Measurements from ENCODE around the gene KCNJ18.
"Not testable (repeated sequence)": the region's sequence is repeated elsewhere in the genome, so short reads cannot be mapped to it uniquely, and the experiment has no call there.

Gene KCNJ18

DNA sequence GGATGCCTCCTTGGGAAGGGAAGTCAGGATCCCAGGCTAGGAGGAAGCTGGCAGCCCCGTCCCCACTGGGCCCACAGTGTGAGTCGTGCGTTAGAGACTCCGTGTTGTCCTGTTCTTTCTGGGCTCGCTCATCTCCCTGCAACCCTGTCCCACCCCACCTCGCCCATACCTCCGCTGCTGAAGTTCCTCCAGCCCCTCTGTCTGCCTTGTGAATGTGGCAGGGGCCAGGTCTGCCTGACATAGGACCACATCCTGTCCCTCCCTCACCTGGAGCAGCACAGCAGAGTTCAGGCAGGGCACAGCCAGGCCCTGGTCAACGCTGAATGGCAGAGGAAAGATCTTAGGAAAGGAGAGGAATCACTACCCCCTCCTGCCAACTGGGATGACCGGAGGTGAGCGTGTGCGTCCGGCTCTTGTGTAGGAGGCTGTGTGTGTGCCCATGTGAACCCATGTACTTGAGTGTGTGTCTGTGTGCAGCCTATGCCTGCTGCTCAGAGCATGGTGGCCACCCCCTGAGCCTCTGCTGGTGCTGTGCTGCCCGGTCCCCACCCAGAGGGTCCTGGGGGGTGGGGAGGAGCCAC is 12.8 kb downstream of the KCNJ18 start:
- no peak for DNase-seq

DNA sequence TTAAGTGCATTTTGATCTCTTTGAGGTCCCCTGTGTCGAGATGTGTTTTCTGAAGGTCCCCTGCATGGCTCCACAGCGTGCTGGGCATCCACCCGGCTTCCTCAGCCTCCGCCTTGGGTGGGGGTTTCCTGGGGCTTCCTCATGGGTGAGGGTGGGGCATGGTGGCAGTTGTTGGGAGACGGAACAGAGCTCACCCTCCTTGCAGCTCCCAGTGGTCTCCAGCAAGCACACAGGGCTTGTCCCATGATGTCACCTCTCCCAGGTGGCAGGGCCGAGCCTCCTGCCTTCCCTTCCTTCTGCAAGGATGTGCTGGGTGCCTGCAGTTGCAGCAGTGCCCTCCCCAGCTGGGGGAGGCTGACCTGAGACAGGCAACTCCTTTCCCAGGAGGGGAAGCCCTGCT is 13.4 kb downstream of the KCNJ18 start:
- DNase-seq, result not testable (repeated sequence)

DNA sequence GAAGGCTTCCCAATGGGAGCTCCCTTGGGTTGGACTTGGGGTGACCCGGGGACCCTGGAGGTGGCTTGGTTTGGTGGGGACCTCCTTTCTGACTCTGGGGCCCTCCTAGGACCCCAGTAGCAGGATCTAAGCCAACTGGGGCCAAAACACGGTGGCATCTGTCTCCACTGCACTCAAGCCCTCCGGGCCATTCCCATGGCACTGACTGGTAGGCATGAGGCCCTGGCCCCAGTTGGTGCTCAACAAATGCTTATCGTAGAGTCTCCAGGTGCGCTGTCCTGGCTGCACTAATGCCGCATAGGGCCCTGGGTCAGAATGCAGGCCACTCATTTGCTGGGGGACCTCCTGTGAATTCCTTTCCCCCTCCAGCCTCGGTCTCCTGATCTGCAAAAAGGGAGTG is 14.2 kb downstream of the KCNJ18 start:
- DNase-seq, result not testable (repeated sequence)

DNA sequence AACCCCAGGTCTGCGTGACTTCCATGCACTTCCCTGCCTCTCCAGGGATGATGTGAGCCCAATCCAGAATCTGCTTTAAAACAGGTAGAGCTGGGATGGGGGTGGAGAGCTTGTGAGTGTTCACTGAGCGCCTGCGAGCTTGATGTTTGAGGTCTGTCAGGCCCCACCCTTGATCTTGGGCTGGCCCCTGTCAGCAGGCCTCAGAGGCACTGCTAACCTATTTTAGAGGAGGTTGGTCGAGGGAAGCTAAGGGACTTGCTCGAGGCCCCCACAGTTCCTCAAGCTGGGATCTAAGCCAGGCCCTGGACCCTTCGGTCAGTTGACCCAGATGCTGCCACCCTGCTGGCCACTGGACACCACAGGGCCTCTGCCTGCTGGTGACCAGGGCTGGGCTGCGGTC is 14.8 kb downstream of the KCNJ18 start:
- DNase-seq, result not testable (repeated sequence)

DNA sequence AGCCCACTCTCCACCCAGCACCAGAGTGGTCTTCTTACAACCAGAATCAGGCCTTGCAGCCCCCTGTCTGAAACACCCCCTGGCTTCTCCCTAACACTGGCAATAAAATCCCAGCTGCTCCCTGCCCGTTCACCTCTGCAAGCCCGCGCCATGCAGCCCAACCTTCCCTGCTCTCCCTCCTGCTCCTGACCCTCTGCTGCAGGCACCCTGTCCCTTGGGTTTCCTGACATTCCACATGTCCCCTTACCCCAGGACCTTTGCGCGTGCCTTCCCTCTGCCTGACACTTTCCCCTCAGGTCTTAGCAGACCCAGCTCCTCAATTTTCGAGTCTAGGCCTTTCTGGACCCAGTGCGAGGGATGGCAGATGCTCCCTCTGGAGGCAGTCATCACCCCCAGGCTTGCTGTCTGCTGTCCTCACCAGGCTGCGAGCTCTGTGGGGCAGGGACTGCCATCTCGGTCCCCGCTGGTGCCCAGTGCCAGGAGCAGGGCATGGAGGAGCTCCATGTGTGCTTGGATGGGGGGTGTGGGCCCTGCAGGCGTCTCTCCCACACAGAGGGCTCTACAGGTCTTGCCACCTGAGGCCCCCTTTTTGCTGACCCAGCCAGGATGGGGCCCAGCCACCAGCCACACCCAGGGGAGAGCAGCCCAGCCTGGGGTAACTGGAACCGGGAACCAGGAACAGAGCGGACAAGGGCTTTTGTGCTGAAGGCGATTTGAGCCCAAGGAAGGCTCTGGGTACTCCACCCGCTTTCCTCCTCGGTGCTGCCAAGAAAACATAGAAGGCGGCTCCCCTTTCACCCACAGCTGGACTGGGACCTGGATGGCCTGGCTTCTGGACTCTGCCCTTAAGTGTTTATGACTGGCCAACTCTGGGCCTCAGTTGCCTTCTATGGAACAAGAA is 15.6 kb downstream of the KCNJ18 start:
- not testable (repeated sequence) for DNase-seq

DNA sequence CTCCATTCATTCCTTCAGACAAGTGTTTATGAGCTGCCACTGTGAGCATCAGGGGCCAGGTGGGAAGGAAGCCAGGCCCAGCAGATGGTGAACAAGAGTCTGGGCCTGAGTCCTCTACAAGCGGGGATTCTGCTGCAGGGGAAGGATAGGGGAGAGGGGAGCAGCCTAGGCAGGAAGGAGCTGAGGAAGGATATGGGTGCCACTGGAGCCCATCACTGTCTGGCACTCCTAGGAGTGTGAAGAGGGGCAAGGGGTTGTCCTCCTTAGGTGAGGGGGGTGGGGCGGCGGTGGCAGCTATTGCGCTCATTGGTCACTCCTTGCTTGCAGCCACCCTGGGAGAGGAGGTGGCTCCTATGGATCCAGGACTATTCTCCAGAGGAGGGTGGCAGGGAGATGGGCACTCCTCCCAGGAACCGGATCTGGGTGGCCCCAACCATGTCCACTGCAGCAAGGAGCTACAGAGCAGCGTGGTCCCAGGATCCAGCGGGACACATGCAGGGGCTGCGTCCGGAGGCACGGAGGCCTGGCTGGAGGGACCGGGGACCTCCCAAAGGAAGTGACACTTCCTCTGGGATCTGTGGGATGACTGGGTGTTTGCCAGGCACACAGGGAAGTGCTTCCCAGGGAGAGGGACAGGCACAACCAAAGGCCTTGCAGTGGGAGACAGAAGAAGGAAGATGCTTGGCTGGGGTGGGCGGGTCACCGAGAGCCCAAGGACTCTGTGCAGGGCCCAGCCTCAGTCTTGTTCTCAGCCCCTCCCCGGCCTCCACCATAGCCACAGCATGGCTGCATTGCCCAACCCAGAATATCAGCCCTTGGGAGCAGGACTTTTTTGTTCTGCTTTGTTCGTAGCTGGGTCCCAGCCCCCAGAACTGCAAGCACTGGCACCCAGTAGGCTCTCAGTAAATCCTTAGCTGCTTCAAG is 16.6 kb downstream of the KCNJ18 start:
- not testable (repeated sequence) for DNase-seq

DNA sequence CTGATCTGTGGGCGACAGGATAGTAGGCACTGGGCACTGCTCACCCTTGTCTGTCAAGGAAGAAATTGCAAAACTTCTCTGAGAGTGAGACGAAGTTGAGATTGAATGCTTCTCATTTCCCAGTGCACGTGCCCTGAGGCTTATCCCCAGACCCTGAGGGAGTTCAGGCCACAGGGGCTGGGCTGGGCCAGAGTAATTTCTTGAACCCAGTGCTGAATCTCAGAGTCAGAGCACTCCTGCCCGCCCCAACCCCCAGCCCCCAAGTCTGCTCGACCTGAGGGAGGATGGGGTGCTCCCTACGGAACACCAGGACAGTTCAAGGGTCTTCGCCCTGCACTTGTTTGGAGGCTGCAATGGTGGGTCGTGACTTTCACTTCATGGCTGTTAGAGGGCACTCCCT is 17.7 kb downstream of the KCNJ18 start:
- DNase-seq, result not testable (repeated sequence)

DNA sequence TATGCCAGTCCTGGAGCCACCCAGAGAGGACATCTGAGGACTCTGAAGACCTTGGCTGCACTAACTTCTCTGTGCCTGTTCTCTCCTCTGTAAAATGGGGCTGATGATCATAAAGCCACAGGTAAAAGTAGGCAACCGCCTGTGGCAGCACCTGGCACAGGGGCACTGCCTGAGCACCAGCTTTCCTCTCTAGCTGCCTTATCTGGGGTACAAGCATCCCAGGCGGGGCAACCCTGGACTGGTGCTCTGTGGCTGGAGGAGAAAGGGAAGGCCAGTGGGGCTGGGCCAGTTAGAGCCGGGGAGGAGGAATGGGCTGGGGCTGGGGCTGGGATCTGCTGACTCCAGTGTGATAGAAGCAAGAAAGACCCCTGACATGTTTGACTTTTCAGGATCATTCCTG is 18.2 kb downstream of the KCNJ18 start:
- not testable (repeated sequence) for DNase-seq

DNA sequence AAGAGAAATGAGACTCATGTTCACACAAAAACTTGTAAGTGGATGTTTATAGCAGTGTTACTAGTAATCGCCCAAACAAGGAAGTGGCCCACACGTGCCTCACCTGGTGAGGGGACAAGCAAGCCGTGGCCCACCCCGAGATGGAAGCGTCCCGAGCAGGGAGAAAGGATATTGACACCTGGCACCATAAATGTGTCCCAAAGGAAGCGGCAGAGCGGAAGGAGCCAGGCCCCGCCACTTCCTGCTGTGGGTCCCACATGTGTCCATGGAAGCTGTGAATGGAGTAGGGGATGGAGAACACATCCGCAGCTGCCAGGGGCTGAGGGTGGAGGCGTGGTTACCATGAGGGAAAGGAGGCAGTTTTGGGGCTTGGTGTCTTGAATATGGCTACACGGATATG is 18.9 kb downstream of the KCNJ18 start:
- DNase-seq, result no peak

DNA sequence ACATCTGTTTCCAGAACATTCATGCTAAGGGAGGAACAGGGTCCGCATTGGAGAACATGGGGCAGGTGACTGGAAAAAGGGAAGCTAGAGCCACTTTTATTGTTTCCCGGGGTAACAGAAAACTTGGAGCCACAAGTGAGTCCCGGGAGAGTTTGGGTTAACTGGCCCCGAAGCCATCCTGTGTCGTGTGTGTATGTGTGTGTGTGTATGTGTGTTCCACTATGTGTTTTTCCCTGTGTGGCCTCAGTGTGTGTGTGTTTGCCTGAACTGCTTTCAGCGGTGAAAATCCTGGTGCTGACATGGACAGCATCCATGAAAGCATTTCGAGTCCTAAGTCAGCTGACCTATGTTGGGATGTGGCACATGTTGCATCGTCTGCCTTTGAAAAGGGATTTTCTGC is 20.7 kb downstream of the KCNJ18 start:
- DNase-seq, result not testable (repeated sequence)

DNA sequence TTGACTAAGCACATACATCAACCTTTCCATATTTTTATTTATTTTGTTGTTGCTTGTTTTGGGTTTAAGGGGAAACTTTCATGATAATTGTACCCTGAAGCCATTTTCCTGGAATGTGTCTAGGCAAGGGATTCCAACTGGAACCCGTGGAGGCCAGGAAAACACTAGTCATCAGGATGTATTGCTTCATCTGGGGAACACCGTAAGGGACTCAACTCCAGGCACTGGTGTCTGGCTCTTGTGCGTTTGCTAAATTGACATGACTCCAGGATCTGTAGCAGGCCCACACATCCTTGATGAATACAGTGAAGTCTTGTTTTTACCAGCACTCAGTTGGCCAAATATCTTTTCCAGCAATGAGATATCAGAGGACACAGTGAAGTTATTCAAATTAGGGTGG is 21.3 kb downstream of the KCNJ18 start:
- DNase-seq, result not testable (repeated sequence)

DNA sequence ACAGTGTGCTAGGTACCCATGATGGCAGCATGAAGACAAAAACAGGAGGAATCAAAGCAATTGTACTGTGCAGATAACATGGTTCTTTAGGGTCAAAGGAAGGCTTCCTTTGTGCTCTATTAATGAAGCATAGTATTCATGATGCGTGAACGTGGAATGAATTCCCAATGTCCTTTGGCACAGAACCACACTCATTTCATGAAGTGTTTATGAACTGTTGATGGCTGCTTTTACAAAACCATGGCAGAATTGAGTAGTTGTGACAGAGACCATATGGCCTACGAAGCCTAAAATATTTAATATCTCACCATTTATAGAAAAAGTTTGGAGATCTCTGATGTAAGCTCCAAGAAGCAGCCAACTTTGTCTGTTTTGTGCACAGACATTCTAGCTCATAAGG is 22.4 kb downstream of the KCNJ18 start:
- DNase-seq, result not testable (repeated sequence)

DNA sequence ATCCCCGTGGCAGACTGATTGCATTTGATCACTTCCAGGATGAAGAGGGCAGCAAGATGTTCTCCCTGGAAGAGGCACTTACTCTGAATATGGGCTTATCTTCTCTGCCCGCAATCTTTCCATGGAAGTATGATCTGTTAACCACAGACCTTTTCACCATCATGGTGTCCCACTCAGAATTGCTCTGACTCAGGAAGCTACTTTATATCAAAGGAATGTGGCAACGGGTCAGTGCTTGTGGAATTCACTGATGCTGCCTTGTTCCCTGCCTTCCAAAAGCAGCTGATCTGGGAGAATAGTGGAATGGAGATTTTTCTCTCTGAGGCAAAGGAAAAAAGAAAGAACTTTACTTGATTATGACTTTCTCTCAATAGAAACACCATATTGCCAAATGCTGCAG is 23.6 kb downstream of the KCNJ18 start:
- not testable (repeated sequence) for DNase-seq

DNA sequence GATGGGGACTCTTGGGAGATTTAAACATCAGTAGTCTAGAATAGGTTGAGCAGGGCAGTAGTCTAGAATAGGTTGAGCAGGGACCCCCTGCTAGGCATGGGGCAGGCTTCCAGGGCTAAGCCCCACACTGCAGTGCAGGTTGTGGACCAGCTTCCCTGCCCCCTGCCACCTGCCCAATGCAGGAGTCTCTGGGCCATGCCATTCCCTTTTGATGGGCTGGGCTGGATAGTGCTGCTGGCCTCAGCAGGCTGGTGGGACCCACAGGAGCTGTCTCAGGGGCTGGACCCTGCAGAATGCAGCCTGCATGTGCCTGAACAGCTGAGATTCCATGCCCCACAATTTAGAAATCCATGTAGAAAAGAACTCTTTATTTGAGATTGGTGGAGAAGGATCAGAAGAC is 26.6 kb downstream of the KCNJ18 start:
- not testable (repeated sequence) for DNase-seq

DNA sequence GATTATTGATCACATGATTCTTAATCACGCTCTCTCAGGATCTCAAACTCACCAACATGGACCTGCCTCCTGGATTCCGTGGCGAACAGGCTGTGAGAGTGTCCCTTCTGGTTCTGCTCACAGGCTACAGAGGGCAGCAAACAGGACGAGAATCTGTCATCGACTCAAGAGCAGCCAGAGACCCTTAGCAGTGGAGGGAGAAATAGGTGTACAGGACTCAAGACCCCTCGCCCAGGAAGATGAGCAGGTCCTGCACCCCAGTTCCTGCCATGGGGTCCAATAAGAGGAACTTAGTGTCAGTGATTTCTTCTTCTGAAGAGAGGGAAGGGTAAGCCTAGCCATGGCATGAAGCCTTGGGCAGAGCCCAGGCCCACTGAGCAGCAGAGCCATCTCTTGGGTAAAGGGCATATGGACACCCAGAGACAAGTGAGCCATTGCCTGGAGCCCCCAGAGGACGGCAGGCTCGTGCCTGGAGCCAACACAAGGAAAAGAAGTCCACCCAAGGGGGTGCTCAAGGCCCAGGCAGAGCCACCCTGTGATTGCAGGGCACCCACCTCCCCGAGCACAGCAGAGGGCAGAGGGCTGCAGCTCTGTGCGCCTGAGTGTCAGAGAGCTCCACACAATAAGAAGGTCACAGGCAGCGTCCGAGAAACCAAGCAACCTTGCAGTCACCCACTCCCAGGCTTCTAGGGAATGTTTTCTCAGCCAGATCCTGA is 27.3 kb downstream of the KCNJ18 start:
- not testable (repeated sequence) for DNase-seq

DNA sequence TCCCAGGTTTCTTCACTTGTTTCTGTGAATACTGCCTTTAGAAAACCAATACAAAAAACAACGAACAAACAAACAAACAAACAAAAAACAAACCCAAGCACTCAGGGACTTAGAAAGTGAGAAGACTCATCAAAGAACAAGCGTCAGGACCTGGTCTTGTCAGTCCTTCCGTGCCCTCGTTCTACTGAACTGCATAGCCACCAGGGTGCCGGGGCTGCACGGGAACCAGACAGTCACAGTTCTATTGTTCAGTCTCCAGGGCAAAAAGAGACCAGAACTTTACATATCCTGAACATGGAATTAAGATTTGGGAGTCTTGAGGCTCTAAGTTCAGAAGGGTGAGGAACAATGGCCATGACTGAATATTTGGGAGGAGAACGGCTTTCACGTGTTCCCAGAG is 28.2 kb downstream of the KCNJ18 start:
- not testable (repeated sequence) for DNase-seq

DNA sequence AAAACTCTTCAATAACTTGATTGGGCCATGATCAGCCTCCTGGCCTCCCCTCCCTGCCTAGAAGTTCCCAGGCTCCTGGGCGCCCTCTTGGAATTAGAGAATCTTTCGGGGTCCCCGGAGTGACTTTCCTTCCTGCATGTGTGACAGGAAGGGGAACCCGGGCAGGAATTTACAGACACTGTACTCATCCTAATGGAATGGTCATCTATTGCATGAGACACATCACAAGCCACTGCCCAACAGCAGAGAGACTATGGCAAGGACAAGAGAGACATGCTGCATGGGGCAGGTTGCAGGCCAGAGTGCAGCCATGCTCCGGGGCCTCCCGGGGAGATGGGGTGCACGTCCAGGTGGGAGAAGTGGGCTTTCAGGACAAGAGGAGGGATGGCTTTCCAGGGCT is 29.9 kb downstream of the KCNJ18 start:
- DNase-seq, result not testable (repeated sequence)

DNA sequence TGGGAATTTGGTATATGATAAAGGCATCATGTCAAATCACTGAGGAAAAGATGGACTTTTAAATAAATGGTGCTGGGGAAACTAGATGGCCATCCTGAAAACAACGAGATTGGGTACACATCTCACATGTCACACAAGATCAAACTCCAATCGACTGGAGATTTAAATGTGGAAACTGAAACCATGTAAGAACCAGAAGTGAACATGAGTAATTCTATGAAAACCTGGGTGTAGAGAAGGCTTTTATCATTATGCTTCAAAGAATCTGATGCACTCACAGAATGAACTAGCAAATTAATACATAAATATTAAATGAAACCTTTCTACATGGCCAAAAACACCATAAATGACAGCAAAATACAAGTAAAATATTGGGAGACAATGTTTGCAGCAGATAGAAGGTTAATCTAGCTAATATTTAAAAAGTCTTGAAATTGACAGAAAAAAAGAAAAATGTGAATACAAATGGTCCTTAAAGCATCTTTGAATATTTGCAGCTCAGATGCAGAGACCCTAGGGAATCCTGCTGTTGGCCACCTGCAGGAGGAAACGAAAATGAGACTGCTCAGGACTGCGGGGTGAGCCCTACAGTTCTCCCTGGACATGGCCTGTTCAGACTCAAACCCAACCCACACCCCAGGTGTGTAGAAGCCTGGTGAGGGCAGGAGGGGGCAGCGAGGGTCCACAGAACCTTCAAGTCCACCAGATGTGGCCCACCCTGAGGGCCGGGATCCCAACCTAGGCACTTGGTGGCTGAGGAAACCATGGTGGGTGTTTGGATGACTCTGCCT is 32.1 kb downstream of the KCNJ18 start:
- not testable (repeated sequence) for DNase-seq

DNA sequence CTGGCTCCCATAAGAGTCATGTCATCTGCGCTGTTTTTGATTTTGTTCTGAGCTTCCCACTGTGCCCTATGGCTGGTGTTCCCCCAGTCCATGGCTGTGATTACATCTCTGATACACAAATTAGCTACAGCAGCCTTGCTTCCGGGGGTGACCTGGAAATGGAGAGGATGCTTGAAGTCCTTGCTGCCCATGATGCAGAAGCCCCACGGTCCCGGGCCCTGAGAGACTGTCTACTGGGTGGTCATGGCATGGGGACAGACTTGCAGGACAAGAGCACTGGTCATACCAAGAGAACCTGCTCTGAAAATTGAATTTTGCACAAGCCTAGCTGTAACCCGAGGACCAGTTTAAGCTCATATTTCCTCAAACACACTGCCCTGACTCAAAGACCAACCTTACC is 38.8 kb downstream of the KCNJ18 start:
- DNase-seq, result not testable (repeated sequence)

DNA sequence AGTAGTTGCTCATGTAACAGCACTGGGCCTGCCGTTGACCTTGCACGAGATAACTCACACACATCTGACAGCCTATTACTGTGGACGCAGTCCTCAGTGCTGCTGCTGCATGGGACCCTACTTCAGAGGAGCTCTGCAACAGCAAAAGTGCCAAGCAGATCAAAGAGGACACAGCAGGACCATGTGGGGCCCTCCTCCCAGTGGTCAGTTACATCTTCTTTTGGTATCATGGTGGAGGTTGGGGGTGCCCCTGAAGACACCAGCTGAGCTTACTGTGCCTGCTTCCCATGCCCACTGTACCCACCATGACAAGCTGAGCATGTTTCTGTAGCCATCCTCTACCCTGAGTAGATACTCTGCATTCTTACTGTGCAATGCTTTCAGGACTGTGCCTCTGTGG is 41.6 kb downstream of the KCNJ18 start:
- not testable (repeated sequence) for DNase-seq

DNA sequence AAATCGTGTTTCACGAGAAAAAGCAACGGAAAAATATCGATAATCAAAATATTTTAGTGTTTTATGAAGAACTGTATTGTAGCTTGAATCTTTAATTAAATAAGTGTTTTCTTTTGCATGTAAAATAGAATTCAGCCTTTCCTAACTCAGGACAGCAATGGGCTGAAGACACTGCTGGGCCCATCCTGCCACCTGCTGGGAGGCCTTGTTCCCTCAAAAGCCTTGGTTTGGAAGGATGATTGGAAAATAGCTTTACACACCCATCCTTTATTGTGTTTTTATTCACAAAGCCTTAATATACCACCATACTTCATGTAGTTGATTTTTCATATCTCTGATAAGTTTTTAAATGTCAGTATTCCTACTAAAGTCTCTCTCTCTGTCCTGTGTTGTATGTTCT is 43.5 kb downstream of the KCNJ18 start:
- not testable (repeated sequence) for DNase-seq
